Fibroblast of upper back skin (primary cell): ENCODE data around the gene NSMCE1.

Source experiments
- DNase-seq: peaks from one replicate; pipeline ENCODE4 v3.0.0-alpha.2; 2013

The NSMCE1 gene

DNA sequence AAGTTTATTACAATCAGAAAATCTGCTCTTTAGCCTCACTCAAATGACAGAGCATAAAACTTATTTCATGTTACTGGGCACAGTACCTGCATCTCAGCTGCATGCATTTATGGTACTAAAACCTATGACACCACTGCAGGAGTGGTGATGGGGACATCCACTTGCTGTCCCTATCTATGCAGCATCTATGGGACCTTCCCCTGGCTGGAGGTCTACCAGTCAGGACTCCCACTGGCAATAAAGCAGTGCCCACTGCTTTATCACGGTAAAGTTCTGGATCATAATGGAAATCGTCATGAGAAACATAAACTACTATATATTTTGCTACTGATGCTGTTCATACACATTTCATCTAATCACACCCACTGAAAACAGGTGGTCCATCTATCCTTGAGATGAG, 26.2 kb downstream of the NSMCE1 start:
- DNase-seq = no peak

DNA sequence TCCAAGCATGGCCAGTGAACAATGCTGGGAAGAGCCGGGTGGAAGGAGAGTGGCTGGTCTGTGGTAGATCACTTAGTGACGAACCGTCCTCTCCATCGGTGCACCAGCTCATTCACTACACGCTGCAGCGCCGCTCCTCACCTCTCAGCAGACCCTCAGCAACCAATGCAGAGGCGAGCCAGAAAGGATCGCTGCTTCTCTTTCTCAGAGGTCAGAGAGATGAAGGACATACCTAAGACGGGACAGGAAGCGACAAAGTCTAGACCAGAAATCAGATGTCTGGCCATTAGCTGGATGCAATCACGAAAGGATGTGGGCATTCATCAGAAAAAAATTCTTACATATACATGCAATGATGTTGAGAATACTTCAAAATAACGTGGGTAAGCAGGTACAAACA, 26.9 kb downstream of the NSMCE1 start:
- no peak for DNase-seq

DNA sequence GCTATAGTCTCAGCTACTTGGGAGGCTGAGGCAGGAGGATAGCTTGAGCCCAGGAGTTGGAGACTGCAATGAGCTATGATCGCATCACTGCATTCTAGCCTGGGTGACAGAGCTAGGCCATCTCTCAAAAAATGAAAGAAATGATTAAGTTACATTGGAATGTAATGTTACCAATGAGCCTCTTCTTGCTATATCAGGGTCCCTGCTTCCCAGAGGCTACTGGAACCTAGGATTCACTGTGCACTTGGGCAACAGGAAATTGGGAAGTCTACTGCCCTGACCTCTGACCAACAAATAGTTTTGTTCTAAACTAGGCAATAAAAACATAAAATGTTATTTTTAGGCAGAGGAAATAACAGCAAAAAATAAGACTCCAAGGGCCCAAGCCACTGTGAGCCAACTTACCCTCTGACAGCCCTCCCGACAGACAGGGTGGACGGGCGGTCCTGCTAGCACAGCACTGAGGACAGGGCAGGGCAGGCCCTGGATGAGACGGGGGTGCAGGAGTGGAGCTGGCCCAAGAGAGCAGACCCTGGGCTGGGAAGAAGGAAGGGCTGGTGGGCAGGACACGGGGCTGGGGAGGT, 27.5 kb downstream of the NSMCE1 start:
- peak; percentile 71 for DNase-seq

DNA sequence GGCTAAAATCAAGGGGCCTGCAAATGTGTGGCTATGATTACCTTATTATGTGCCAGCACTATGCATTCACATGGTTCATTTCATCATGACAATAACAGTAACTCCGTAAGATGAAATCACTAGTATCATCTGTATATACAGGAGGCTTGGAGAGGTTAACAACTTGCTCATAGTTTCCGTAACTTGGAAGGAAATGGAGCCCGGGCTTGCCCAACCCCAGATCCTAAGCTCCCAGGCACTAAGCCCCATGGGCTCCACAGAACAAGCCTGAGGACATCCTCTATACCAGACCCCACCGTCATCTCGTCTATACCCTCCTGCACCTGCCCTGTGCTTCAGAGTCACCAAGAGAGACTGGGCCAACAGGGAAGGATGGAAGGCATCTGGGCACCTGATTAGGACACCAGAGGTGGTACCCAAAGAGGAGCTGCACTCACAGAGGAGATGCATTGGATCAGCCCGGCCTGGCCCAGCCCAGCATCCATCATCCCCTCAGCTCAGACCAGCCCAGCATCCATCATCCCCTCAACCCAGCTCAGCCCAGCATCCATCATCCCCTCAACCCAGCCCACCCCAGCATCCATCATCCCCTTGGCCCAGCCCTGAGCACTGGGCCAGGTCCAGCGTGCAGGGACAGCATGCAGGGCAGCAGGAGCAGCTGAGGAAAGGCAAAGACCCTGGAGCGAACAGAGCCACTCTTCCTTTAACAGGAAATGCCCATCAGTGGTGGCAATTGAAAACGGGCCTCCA, 28.5 kb downstream of the NSMCE1 start:
- DNase-seq = no peak

DNA sequence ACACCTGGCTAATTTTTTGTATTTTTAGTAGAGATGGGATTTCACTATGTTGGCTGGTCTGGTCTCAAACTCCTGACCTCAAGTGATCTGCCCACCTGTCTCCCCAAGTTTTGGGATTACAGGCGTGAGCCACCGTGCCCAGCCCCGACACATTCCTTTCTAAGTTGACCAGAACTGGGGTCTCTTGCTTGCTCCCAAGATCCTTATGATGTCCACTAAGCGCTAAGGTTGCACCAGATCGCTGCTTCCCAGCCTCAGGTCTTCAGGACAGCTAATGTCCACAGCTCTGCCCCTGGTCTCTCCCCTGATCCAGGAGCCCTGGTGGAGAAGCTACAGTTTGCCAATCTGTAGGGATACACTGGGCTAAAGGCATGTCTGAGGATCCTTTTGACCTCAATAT, 29.5 kb downstream of the NSMCE1 start:
- no peak for DNase-seq

DNA sequence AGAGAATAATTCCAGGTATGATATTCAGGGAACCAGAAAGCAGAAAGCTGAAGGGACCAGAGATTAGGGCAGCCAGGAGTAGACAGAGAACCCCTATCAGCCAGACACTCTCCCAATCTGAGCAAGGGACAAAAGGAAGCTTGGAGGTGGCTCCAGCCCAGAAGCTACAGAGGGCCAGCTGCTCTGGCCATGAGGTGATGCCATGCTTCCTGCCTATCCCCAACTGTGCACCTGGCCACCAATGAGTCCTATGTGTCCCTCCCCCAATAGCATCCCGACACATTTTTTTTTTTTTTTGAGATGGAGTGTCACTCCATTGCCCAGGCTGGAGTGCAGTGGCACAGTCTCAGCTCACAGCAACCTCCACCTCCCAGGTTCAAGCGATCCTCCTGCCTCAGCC, 30.0 kb downstream of the NSMCE1 start:
- no peak for DNase-seq

DNA sequence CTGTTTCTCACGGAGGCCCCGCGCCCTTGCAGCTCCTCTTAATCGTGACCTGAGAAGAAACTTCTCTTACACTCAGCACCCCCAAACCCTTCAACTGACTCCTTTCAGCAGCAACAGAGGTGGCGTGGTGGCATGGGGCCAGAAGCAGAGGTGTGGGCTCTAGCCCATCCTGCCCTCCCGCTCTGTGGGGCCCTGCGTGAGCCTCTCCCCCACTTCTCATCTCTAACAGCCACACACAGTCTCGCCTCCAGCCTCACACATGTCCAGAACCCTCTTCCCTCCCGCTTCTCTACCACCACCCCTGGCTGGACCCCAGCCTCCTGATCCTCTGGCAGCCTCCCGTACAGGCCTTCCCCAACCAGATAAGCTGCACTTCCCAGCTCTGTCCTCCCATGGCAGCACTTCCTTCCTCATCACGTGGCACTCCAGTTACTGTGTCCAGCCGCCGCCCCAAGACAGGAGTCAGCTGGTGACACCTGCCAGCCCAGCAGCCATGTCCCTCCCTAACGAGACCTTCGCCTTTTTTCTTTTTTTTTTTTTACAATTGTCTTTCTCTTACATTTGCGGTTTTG, 30.5 kb downstream of the NSMCE1 start:
- DNase-seq = no peak

DNA sequence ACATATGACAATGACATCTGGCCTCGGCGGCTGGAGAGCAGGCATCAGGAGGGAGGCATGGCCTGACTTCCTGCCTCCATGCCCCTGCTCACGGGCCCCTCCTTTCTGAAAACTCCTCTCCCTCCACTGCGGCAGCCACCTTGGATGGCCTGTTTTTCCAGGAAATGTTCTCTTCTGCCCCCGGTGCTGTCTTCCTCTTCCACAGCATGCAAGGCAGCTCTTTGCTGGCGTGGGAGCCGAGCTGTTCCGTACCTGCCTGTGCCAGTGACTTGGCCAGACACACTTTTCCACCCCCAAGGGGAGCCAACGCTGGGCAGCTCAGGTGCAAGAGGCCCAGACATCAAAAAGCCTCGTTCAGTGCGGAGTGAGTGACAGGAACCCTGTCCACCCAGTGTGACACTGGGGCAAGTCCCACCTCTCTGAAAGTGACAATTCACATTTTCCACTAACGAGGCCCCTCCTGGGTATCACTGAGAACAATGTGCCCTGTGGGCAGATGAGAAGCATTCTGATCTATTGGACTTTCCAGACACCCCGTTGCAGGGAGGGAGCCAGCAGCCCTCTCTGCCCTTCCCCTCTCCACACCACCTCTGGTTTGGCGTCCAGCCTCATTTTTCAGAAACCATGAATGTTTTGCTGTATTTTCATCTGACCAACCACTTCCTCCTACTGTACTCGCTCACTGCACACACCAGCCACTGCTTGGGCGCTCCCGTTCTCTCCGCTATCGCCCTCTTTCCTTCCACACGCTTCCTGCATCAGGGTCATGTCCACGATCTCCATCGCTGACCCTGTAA, 31.2 kb downstream of the NSMCE1 start:
- DNase-seq = peak; percentile 36

DNA sequence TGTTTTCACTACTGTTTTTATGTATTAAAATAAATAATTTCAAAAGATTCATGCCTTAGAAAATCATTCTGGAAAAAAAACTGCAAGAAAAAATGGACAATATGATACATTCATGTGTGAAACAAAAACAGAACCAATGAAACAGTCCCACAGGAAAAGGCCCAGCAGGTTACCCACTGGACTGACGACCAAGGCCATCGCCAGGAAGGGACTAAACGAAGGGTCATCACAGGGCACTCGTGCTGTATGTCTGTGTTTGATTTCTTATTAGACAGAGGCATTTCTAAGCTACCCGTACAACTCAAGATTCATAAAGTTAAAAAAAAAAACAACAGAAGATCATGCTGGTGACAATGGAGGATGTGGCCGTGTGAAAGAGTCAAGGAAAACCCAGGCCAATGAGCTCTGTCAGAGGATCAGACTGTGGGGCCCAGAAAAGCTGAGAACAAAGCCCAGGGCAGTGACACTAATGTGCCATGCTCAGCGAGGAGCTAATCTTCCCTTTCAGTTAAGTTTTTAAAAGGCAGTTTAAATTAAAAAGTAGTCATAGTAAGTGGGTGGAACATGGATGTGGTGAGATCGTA, 31.8 kb downstream of the NSMCE1 start:
- no peak for DNase-seq

DNA sequence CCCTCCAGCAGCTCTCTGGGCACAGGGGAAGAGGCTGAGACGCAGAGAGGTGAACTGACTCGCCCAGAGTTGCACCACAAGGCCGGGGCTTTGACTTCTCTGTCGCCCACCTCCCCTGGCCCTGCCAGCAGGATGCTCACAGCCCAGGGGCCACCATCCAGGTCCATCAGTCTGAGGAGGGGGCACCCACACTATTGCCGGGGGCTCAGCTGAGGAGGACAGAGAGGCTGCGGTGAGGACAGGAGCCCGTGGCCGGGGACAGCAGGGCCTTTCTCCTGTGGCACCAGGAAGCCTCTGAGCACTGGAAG, 32.7 kb downstream of the NSMCE1 start:
- no peak for DNase-seq

DNA sequence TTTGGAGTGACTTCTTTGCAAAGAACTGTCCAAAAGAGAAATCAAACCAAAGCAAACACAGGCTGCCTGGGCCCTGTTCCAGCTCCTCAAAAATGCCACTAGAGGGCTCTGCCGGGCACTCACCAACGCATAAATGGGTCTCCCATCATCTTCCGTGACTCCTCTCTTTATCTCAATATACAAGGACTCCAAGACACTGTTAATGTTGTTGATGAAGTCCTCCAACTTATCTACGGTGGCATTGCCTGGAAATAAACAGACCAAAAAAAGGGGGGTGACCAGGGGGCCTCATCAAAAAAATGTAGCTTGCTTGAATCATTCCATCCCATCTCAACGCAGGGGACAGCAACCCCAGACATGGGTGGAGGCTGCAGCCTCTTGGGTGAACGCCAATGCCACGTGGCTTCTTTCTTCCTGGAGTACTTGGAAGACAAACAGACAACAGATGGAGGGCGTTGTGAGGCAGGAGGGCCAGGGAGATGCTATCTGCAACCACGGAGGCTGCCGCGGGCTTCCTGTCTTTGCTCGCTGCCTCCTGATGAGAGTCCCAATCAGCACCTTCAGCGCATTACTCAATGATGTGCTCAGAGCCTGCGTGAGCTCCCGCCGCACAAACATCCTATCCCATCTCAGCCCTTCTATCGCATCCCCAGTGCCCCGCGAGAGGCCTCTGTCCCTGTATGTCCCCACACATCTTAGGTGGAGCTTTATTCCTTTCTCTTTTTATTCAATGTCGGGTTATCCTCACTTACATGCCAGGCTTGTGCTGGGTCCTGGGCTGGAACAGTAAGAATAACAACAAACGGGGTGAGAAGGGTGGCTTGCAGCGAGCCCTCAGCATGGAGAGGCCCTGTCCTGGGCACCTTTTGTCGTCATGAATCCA, 33.3 kb downstream of the NSMCE1 start:
- peak; percentile 91 for DNase-seq

DNA sequence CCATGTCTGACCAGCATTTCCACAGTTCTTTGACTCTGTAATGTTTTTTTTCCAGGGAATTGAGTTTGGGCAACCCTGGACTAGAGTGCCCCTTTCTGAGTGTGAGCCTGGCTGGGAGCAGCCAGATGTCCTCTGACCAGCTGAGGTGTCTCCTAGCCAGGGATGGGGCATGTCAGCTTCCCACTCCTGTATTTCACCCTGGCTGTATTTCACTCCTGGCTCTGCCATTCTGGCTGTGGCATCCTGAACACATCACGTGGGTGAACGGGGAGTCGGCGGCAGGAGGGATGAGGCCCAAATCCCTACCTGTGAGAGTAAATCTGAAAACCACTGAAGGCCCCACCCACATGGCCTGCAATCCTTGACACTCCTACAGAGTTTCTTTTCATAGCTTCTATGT, 34.0 kb downstream of the NSMCE1 start:
- no peak for DNase-seq

DNA sequence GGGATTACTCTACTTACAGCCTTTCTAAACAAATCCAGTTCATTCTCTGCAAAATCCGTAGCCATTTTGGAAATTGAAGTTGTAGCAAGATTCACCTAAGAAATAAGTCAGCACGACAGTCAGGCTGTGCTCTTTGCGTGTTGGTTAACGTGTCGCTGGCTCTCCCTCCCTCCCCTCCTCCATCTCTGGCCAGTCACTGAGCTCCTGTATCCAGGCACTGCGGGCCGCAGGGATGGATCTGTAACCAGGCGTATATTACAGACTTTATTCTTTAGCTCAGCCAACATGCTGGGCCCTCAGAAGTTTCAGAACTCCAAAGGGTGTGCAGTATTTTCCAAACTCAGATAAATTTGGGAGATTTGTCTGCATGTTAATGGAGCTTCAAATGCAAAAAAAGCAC, 34.4 kb downstream of the NSMCE1 start:
- no peak for DNase-seq

DNA sequence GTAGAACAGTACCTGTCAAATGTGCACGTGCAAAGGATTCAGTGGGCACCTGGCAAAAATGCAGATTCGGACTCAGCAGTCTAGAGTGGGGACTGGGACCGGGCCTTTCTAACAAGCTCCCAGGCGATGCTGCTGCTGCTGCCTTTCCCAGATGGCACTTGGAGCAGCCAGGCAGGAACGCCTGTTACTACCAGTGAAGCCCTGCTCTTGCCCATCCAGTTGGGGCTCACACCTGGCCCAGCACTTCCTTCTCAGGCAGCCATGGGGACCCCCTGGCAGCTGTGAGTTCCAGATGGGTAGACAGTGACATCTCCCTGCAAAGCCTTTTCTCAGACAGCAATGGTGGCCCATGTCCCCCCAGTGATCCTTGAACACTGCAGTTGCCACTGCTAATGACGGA, 34.8 kb downstream of the NSMCE1 start:
- DNase-seq = no peak

DNA sequence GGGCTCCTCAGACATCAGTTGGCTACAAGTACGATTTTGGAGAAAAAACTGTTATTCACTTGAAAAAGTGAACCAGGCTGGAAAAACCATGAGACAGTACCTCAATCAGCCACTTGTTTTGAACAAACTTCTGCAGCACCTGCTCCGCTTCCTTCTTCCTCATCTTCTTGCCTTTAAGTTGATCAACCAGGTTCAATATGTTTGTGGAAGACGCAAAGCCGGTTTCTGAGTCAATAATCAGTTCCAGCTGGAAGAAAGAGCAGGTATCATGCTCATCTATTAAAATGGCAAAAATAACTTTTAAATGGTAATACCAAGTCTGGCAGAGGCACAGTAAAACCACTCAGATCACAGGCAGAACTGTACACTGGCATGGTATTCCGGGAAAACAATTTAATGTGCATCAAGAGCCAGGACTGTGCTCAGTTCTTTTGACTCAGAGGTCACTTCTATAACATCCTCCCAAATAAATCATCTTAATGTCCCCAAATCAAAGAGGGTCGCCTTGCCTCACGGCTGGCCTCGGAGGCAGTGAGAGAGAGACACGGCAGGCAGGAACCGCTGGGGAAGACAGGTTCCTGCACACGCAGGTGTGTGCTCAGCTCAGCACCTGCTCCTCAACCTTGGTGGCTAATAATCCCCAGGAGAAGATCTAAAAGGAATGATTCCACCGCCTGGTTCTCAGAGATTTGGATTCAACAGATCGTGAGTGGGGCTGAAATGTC, 35.5 kb downstream of the NSMCE1 start:
- no peak for DNase-seq

DNA sequence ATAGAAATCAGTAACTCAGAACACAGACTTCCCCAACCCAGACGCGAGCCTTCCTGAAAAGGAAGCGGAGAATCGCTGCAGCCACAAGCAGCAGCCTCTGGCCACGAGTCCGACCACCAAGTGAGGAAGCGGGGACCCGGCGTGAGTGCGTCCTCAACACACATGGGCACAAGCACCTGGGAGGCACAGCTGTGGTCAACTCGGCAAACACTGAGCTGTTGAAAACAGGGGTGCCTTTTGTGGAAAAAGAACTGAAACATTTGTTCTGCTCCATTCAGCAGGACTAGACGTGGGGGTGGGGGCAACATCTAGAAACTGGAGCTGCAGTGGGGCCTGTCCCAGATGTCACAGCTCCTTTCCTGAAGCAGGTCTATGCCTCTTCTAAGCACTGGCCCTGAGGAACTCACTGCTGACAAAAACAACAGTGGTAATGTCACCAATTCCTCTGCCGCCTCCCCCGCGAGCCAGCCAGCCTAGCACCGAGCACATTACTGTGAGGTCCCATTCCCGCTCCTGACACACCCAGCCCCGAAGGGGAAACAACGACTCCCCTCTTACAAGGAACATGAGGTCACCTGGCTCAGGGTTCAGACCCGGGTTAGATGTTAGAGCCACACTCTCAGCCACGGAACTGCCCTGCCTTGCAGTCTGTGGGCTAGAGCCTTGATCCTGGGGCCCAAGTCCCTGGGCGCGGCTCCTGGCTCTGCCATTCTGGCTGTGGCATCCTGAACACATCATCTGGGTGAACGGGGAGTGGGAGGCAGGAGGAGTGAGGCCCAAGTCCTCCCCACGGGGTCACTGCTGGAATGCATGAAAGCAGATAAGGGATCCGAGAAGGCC, 36.3 kb downstream of the NSMCE1 start:
- DNase-seq = no peak

DNA sequence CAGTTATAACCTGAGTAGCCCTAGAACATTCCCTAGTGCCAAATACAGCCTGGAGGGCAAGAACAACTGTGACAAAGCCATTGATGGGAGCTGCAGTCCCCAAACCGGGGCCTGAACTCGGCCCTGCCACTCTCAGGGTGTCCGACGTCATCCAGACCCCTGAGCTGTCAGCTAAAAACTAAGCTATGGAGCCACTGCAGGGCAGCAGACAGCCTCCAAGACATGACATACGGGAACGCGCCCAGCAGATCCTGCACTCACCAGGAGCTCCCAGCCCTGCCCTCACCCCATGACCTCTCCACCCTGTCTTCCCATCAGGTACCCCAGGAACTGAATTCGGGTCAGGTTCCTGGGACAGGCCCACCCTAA, 36.9 kb downstream of the NSMCE1 start:
- DNase-seq = no peak

DNA sequence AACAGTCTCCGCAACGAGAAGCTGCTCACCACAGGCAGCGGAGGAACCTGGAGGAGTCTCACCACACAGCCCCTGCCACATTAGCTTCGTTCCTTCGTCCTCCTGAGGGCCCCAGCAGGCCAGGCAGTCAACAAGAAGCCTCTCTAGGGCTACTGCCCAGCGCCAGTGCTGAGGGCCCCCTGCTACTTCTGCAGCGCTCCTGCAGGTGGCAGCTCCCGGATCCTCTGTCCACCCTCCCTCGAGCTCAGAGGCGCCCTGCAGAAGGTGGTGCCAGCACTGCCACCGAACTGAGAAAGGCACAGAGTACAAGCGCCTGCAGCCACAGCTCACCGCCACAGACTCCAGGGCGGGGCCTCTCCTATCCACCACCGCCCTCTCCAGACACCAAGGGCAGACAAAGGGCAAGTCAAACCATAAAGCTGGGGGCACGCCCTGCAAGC, 38.0 kb downstream of the NSMCE1 start:
- no peak for DNase-seq

DNA sequence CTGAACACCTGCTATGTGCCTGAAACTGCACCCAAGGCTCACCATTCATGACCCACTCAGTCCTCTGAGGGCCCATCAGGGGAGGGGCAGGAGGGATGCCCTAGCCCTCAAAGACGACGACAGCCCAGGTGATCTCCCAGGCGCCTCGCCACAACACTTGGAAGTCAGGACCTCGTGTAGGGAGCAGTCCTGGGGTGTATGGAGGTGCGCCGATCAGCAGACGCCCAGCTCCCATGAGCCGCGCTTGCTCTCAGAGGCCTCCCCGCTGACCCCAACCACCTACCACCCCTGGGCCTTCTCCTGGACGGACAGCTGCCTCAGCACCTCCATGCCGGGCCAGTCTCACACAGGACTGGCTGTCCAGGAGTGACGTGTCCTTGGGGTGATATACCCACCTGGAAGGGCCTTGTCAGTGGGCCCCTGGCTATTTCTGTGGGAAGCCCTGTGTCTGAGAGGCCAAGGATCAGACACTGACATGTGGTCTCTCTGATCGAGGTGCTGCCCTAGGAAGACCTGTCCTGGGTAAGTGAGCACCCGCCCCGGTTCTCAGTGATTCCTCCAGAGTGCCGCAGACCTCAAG, 38.6 kb downstream of the NSMCE1 start:
- DNase-seq = no peak
